PC-3 (cell line): Measurements from ENCODE around the gene SLC35B4. TPM values are rescaled to one million over a fixed set of nuclear protein-coding genes. Genes with fewer than 3 reads are reported as not detected.
A peak's percentile ranks its signal among the peaks of the same experiment; 100 is the strongest.

Source experiments
- ATAC-seq: fragments of 200-7000 bp; cut with Tn5 transposase; 2 replicates; pipeline ENCODE4 v1.9.1; 2020; ENCODE audit warnings: mild to moderate bottlenecking, moderate library complexity
- BruUV-seq: library from RNA; stranded (reverse); fragments of 400-500 nt; replicated peaks from 2 replicates; lab custom pipeline; 2021; lab: Mats Ljungman, UMichigan
- CTCF ChIA-PET: fragments of 300-600 bp; sonication (Branson Sonifier 250); formaldehyde crosslinking; loops from one replicate; lab custom pipeline; 2022; ENCODE audit warnings: antibody characterized with exemption; lab: Charles Lee
- POLR2A ChIA-PET: fragments of 300-600 bp; sonication (Branson Sonifier 250); formaldehyde crosslinking; loops from one replicate; lab custom pipeline; 2022; ENCODE audit warnings: antibody characterized with exemption; ENCODE audit not compliant: unreplicated experiment; lab: Charles Lee
- DNase-seq: peaks from one replicate; pipeline ENCODE4 v3.0.0-alpha.2; 2015
- H2AFZ ChIP-seq: fragments of 300-600 bp; sonication (generic); 2 replicates; pipeline ENCODE4 v1.6.0; 2016; ENCODE audit warnings: antibody characterized with exemption, low read length
- H3F3A ChIP-seq: fragments of 300-600 bp; sonication (generic); one replicate; pipeline ENCODE4 v1.6.0; 2017; ENCODE audit warnings: antibody characterized with exemption, low read length, control low read depth, mild to moderate bottlenecking; ENCODE audit not compliant: unreplicated experiment
- H3K27ac ChIP-seq: fragments of 300-600 bp; sonication (generic); 2 replicates; pipeline ENCODE4 v1.5.1; 2016; ENCODE audit warnings: mild to moderate bottlenecking, low read length
- H3K27me3 ChIP-seq: fragments of 300-600 bp; sonication (generic); 2 replicates; pipeline ENCODE4 v1.6.1; 2016; ENCODE audit warnings: low read length, mixed read lengths
- H3K36me3 ChIP-seq: fragments of 300-600 bp; sonication (generic); 2 replicates; pipeline ENCODE4 v1.6.1; 2016; ENCODE audit warnings: low read depth, mixed run types, low read length, mixed read lengths
- H3K4me1 ChIP-seq: fragments of 300-600 bp; sonication (generic); 2 replicates; pipeline ENCODE4 v1.5.1; 2016; ENCODE audit warnings: low read length; ENCODE audit not compliant: insufficient read depth
- H3K4me2 ChIP-seq: fragments of 300-600 bp; sonication (generic); 2 replicates; pipeline ENCODE4 v1.6.0; 2016; ENCODE audit warnings: low read length
- H3K4me3 ChIP-seq: fragments of 300-600 bp; sonication (generic); 2 replicates; pipeline ENCODE4 v1.5.1; 2016; ENCODE audit warnings: mild to moderate bottlenecking, low read length, mixed read lengths
- H3K79me2 ChIP-seq: fragments of 300-600 bp; sonication (generic); 2 replicates; pipeline ENCODE4 v1.6.1; 2017; ENCODE audit warnings: low read length, mixed read lengths
- H3K9ac ChIP-seq: fragments of 300-600 bp; sonication (generic); 2 replicates; pipeline ENCODE4 v1.6.0; 2016; ENCODE audit warnings: mild to moderate bottlenecking, low read length
- H3K9me2 ChIP-seq: fragments of 300-600 bp; sonication (generic); replicated peaks from 2 replicates; pipeline ENCODE4 v1.6.1; 2016; ENCODE audit warnings: mixed run types, low read length, mixed read lengths
- H3K9me3 ChIP-seq: fragments of 300-600 bp; sonication (generic); 2 replicates; pipeline ENCODE4 v1.6.1; 2016; ENCODE audit warnings: low read length, mixed read lengths
- H4K20me1 ChIP-seq: fragments of 300-600 bp; sonication (generic); 2 replicates; pipeline ENCODE4 v1.6.1; 2016; ENCODE audit warnings: low read length, mixed read lengths
- EZH2 ChIP-seq: fragments of 300-600 bp; sonication (generic); IDR thresholded peaks from one replicate; pipeline ENCODE4 v1.6.1; 2017; ENCODE audit warnings: antibody characterized with exemption, mild to moderate bottlenecking, low read length; ENCODE audit not compliant: unreplicated experiment
- EZH2phosphoT487 ChIP-seq: fragments of 300-600 bp; sonication (generic); IDR thresholded peaks from 2 replicates; pipeline ENCODE4 v1.6.1; 2018; ENCODE audit warnings: mild to moderate bottlenecking, antibody characterized with exemption, low read length, borderline replicate concordance
- intact Hi-C: fragments of 100-400 bp; cut with micrococcal nuclease; formaldehyde crosslinking; loops from 2 replicates; pipeline ENCODE4 v1.9.0; 2023
- total RNA-seq: library from RNA; depleted of rRNA; stranded (reverse); fragments of >200 nt; gene quantifications from 2 replicates; pipeline ENCODE4 v1.2.3, GENCODE V29; 2014
- TF ChIP-seq, protein P1 (sequence below): fragments of 300-600 bp; sonication (generic); conservative IDR thresholded peaks from 2 replicates; pipeline ENCODE4 v1.5.1; 2017; ENCODE audit warnings: antibody characterized with exemption, low read depth, mild to moderate bottlenecking, low read length

SLC35B4 gene
- total RNA-seq, 1 experiment from 2014 or later, result 34.2 TPM

DNA sequence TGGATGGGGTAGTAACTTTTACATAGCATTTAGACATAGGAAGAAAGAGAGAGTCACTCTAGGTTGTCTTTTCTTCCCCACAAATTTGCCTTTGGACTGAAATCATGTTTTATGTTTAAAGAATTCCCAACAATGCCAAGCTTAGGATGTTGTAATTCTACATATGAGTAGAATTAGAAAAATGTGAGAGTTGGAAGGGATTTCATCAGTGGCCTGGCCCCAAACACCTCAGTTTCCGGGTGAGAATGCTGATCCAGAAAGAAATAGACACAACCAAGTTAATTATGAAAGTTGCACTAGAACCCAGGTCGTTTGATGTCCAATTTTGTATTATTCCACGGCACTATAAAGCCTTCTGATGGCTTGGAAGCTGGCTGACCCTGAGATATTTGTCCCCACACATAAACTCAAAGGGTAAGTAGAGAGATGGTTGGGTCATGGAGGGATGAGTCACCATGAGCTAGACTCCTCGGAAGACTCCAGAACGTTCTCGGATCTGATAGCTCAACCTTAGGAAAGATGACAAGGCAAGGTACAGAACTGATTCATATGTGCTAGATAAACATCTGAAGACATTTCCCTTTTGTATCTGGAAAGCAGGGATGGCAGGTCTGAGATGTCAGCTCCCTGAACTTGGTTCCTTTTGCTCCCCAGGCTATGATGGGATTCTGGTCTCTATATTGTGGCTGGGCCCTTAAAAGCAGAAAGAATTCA lies 48.8 kb upstream of the SLC35B4 start:
- BruUV-seq, result TSS peak; percentile 85
- Histone ChIP-seq H3K36me3 (no peaks in the 10 kb centered on the region), H3K9me3 (no peaks in the 10 kb centered on the region), H3K27ac (peak overlapping the region; percentile 100), H3F3A (peaks cover 10% of the 10 kb centered on the region), H3K4me3 (peak overlapping the region; percentile 4; the same call in 1 of the 2 replicates), H3K4me2 (peak overlapping the region; percentile 71), H3K4me1 (peaks cover 61% of the 10 kb centered on the region), H3K79me2 (no peaks in the 10 kb centered on the region), H4K20me1 (no peaks in the 10 kb centered on the region), H3K9me2 (0 out of 2 replicates have a peak, but pooled peaks cover 3% of the 10 kb centered on the region), H2AFZ (no peak overlapping the region; the same call in 1 of the 2 replicates), H3K27me3 (no peaks in the 10 kb centered on the region), H3K9ac (peak overlapping the region; percentile 94)
- ChIA-PET CTCF (interaction anchor here (0.6 to 1.5 kb wide), 3 partner anchors 35 to 55 kb away, joined by 3 to 5 read pairs (median 3); partner anchors contain the start of gene SLC35B4), POLR2A (interaction anchor here (0.6 kb wide), 1 partner anchor 29 kb away, joined by 3 read pairs; no protein-coding TSS in a partner anchor)
- ATAC-seq (peak; percentile 36), DNase-seq (peak; percentile 86)
- TF ChIP-seq, protein P1, sequence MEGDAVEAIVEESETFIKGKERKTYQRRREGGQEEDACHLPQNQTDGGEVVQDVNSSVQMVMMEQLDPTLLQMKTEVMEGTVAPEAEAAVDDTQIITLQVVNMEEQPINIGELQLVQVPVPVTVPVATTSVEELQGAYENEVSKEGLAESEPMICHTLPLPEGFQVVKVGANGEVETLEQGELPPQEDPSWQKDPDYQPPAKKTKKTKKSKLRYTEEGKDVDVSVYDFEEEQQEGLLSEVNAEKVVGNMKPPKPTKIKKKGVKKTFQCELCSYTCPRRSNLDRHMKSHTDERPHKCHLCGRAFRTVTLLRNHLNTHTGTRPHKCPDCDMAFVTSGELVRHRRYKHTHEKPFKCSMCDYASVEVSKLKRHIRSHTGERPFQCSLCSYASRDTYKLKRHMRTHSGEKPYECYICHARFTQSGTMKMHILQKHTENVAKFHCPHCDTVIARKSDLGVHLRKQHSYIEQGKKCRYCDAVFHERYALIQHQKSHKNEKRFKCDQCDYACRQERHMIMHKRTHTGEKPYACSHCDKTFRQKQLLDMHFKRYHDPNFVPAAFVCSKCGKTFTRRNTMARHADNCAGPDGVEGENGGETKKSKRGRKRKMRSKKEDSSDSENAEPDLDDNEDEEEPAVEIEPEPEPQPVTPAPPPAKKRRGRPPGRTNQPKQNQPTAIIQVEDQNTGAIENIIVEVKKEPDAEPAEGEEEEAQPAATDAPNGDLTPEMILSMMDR, result no peak
- TF ChIP-seq EZH2phosphoT487 (no peak), EZH2 (no peak)
- intact Hi-C loops, result loop anchor here (1.0 to 2.0 kb wide), 2 partner anchors 48 to 149 kb away; no protein-coding TSS in a partner anchor

DNA sequence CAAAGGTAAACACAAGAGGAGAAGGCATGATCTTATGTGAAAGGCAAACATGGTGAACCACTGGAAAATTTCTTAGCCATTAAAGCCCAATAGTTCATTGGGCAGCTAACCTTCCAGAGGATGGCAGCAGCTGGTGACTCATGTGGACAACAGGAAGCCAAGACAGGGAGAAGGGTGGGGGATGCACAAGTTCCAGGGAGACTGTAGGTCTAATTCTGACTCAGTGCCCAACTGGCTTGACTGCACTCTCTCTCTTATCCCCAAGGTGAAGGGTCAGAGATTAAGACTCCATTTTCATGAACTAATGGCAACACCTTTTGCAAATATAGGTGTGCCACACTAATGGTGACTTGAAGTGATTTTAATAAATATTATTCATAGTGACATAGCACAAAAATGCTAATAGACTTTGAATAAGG lies 47.9 kb upstream of the SLC35B4 start:
- CTCF ChIA-PET, result interaction anchor here (0.6 kb wide), 1 partner anchor 68 kb away, joined by 3 read pairs; no protein-coding TSS in a partner anchor

More for the DNA sequence above, 47.9 kb upstream of the SLC35B4 start:
- H3K36me3 ChIP-seq, result no peaks in the 10 kb centered on the region
- no peaks in the 10 kb centered on the region for H3K9me3 ChIP-seq
- H3K4me1 ChIP-seq, result peaks cover 54% of the 10 kb centered on the region
- H3K4me2 ChIP-seq, result peak overlapping the region; percentile 71
- DNase-seq, result peak; percentile 95
- H3K79me2 ChIP-seq, result no peaks in the 10 kb centered on the region
- H2AFZ ChIP-seq, result peak overlapping the region; percentile 34; the same call in 1 of the 2 replicates
- peak; percentile 74 for ATAC-seq
- 0 out of 2 replicates have a peak, but pooled peaks cover 3% of the 10 kb centered on the region for H3K9me2 ChIP-seq
- H3K9ac ChIP-seq, result peak overlapping the region; percentile 94
- H3K27ac ChIP-seq, result peak overlapping the region; percentile 100
- BruUV-seq, result no TSS peak
- POLR2A ChIA-PET, result no interaction called here
- H4K20me1 ChIP-seq, result no peaks in the 10 kb centered on the region
- H3F3A ChIP-seq, result peaks cover 10% of the 10 kb centered on the region
- intact Hi-C loops, result loop anchor here (1.0 kb wide), 1 partner anchor 47 kb away; no protein-coding TSS in a partner anchor
- H3K4me3 ChIP-seq, result no peak overlapping the region; the same call in 1 of the 2 replicates
- TF ChIP-seq, protein P1, result no peak
- no peak for TF ChIP-seq EZH2phosphoT487
- H3K27me3 ChIP-seq, result no peaks in the 10 kb centered on the region
